ENCODE measurements around the gene NCKAP1. TPM values are rescaled to one million over a fixed set of nuclear protein-coding genes. Genes with fewer than 3 reads are reported as not detected.

Gene NCKAP1
- total and polyA plus RNA-seq, 2 donors from 2014 or later = 45.4 to 140 TPM

DNA sequence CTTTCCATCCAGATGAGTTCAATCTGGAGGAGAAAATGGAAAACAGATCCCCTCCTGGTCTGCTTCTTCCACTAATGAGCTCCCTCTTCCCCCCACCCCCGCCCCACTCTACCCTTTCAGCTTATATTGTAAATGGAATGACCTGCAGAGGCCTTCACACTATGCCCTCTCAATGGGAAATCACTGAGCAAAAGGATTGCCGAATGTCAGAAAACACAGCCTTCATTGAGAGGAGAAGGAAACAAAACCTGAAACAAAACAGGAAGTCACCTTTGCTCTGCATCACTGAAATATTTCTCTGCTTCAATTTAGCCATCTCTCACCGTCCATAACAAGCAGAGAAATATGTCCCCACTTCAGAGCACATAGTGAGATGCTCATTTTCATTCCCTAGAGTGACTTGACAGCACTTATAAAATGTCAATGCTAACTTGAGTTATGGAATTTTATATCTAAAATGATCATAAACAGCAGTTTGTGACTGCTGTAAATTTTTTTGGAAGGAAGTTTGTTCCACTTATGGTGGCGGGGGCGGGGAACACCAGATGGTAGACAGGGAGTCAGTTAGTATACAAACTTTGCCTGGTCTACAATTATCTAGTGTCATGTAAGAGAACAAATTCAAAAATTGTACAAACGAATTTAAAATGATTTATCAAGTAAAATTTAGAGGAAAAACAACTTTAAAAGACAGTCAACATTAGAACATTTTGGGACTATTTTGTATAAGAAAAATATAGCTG, 170.0 kb downstream of the NCKAP1 start:
- H3K9me3 ChIP-seq (ENCODE audit: control insufficient read depth in 2 of 3, insufficient read depth in 1 of 3, low read length in 3 of 3) = no peaks in the 10 kb centered on the region
- FAIRE-seq (no peak), DNase-seq (no peak)
- no peaks in the 10 kb centered on the region for H3K27me3 ChIP-seq (ENCODE audit: control insufficient read depth, insufficient read depth, low read length)
- intact Hi-C loops (cut with DNase I) = no loop called here
- no peak overlapping the region for H3K27ac ChIP-seq (ENCODE audit: low read depth in 2 of 2, low read length in 2 of 2)
- TF ChIP-seq, protein P1, sequence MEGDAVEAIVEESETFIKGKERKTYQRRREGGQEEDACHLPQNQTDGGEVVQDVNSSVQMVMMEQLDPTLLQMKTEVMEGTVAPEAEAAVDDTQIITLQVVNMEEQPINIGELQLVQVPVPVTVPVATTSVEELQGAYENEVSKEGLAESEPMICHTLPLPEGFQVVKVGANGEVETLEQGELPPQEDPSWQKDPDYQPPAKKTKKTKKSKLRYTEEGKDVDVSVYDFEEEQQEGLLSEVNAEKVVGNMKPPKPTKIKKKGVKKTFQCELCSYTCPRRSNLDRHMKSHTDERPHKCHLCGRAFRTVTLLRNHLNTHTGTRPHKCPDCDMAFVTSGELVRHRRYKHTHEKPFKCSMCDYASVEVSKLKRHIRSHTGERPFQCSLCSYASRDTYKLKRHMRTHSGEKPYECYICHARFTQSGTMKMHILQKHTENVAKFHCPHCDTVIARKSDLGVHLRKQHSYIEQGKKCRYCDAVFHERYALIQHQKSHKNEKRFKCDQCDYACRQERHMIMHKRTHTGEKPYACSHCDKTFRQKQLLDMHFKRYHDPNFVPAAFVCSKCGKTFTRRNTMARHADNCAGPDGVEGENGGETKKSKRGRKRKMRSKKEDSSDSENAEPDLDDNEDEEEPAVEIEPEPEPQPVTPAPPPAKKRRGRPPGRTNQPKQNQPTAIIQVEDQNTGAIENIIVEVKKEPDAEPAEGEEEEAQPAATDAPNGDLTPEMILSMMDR (IDR thresholded peaks at IDR 0.05; ENCODE audit: borderline replicate concordance, extremely low read depth, insufficient read depth) = no peak
- peaks cover 0 to 12% (median 6%) of the 10 kb centered on the region in 3 donors for H3K4me1 ChIP-seq (ENCODE audit: control insufficient read depth in 2 of 3, insufficient read depth in 2 of 3, low read depth in 1 of 3, low read length in 3 of 3)
- no peaks in the 10 kb centered on the region for H3K36me3 ChIP-seq (ENCODE audit: control insufficient read depth in 2 of 3, insufficient read depth in 3 of 3, low read length in 3 of 3)
- H3K4me3 ChIP-seq (ENCODE audit: low read length in 3 of 3) = no peak overlapping the region
- H3K9ac ChIP-seq (ENCODE audit: low read length in 3 of 3) = no peak overlapping the region

DNA sequence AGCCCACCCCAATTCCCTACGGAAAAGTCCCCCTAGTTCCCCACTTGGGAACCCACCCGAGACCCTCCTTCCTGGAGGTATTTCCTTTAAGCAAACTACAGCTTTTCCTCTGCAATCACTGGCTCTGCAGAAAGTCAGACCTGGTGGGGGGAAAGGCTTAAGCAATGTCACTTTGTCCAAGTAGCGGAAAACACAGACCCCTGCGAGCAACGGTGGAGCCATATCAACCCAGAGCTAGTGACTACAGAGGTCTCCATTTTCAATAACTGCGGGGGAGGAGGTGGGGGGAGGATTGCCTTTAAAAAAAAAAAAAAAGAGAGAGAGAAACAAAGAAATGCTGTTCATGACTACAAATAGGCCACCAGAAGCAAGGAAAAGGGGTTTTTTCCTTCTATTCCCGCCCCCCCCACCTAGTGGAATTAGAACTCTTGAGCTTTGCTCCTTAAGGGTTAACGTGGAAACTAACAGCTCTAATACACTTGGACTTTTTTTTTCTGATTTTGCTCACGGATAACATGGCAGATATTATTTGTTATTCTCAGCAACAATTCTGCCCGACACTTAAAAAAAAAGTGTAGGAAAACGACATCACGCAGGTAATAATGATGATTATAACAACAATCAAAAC, 170.7 kb downstream of the NCKAP1 start:
- peak in 4 of 5 donors; percentile 17 to 48 (median 46) for DNase-seq
- no peaks in the 10 kb centered on the region for H3K36me3 ChIP-seq (ENCODE audit: control insufficient read depth in 2 of 3, insufficient read depth in 3 of 3, low read length in 3 of 3)
- TF ChIP-seq, protein P1 (IDR thresholded peaks at IDR 0.05; ENCODE audit: borderline replicate concordance, extremely low read depth, insufficient read depth) = no peak
- FAIRE-seq = no peak
- no peak overlapping the region for H3K27ac ChIP-seq (ENCODE audit: low read depth in 2 of 2, low read length in 2 of 2)
- peak overlapping the region in 2 of 3 donors; percentile 58 to 77 for H3K4me3 ChIP-seq (ENCODE audit: low read length in 3 of 3)
- no peaks in the 10 kb centered on the region for H3K9me3 ChIP-seq (ENCODE audit: control insufficient read depth in 2 of 3, insufficient read depth in 1 of 3, low read length in 3 of 3)
- intact Hi-C loops (cut with DNase I) = no loop called here
- no peak overlapping the region for H3K9ac ChIP-seq (ENCODE audit: low read length in 3 of 3)
- H3K4me1 ChIP-seq (ENCODE audit: control insufficient read depth in 2 of 3, insufficient read depth in 2 of 3, low read depth in 1 of 3, low read length in 3 of 3) = peaks cover 0 to 12% (median 6%) of the 10 kb centered on the region in 3 donors
- H3K27me3 ChIP-seq (ENCODE audit: control insufficient read depth, insufficient read depth, low read length) = no peaks in the 10 kb centered on the region

DNA sequence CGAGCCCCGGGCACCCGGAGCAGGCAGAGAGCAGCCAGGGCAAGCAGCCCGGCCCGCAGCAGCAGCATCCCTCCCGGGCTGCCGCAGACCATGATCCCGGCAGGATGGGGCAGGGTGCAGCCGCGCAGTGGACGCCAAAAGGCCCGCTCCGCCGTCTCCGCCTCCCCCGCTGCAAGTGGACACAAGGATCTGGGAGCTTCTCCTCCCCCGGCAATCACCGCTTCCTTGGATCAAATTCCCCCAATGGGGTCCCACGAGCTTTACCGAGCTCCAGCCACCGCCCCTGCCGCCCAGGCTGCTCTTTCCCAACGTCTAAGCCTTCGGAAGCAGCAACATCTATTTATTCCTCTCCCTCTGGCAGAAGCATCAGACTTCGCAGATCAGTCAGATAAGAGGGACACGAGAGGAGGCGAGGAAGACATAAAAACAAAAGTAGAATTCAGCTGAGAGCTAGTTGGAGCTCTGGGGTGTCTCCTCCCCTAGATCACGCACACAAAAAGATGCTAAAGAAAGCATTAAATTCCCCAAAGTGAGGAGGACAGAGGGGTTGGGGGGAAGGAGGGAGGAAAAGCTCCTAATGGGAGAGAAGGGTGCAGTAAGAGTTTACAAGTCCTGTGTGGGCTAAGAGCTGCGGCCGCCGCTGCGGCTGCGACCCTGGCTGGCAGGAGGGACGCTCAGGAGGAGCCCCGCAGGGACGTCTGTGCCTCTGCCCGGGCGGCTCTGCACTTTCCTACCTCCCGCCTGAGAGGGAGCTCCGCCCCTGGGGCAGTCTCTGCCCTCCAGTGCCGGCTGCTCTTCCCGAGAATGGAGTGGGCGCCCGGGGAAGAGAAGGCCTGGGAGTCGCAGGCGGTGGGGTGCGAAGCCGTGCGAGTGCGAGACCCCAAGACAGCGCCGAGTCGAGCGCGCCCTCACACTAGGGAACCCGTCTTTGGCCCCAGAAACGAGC, 171.5 kb downstream of the NCKAP1 start, which contains the start of gene FRZB:
FRZB (minus strand) TSS at position 177 of the 946 bp plus-strand sequence; CDS start at position 92, 85 bp downstream.
- H3K9ac ChIP-seq (ENCODE audit: low read length in 3 of 3) = peak within 1 kb of the TSS in 2 of 3 donors; percentile 19 to 43
- H3K36me3 ChIP-seq (ENCODE audit: control insufficient read depth in 2 of 3, insufficient read depth in 3 of 3, low read length in 3 of 3) = no peaks in the 10 kb centered on the region
- FAIRE-seq = no peak
- peaks cover 0 to 12% (median 6%) of the 10 kb centered on the region in 3 donors for H3K4me1 ChIP-seq (ENCODE audit: control insufficient read depth in 2 of 3, insufficient read depth in 2 of 3, low read depth in 1 of 3, low read length in 3 of 3)
- H3K9me3 ChIP-seq (ENCODE audit: control insufficient read depth in 2 of 3, insufficient read depth in 1 of 3, low read length in 3 of 3) = no peaks in the 10 kb centered on the region
- TF ChIP-seq, protein P1 (IDR thresholded peaks at IDR 0.05; ENCODE audit: borderline replicate concordance, extremely low read depth, insufficient read depth) = no peak
- intact Hi-C loops (cut with DNase I) = no loop called here
- H3K27me3 ChIP-seq (ENCODE audit: control insufficient read depth, insufficient read depth, low read length) = no peaks in the 10 kb centered on the region
- H3K27ac ChIP-seq (ENCODE audit: low read depth in 2 of 2, low read length in 2 of 2) = no peak within 1 kb of the TSS
- H3K4me3 ChIP-seq (ENCODE audit: low read length in 3 of 3) = peak within 1 kb of the TSS; percentile 58 to 77 (median 63)
- peak; percentile 88 to 95 (median 90) for DNase-seq
